Thoracic aorta (tissue), 2 donors: Measurements from ENCODE around the gene ADAMTS16. TPM values are rescaled to one million over a fixed set of nuclear protein-coding genes. Genes with fewer than 3 reads are reported as not detected.

ENCODE experiments used
- ATAC-seq: fragments of 150-250 bp; one replicate; pipeline ENCODE4 v1.8.0; 2017; ENCODE audit warnings: low read depth; ENCODE audit not compliant: insufficient number of reproducible peaks, low FRiP score
- DNase-seq: peaks from one replicate; pipeline ENCODE4 v3.0.0-alpha.2; 2020; ENCODE audit warnings: low spot score
- H3K27ac ChIP-seq, 2 donors: fragments of 200-600 bp; sonication (generic); 1 replicate in 1 of 2; 2 replicates in 1 of 2; pipeline ENCODE4 v1.5.1; 2016; ENCODE audit warnings: mild to moderate bottlenecking in 2 of 2, moderate library complexity in 2 of 2
- H3K27me3 ChIP-seq: fragments of 200-600 bp; sonication (generic); replicated peaks from 2 replicates; pipeline ENCODE4 v1.6.0; 2016; ENCODE audit warnings: mild to moderate bottlenecking; ENCODE audit not compliant: insufficient read depth
- H3K36me3 ChIP-seq: fragments of 200-600 bp; sonication (generic); one replicate; pipeline ENCODE4 v1.5.1; 2016
- H3K4me1 ChIP-seq, 2 donors: fragments of 200-600 bp; sonication (generic); 1 replicate in 1 of 2; 2 replicates in 1 of 2; pipeline versions ENCODE4 v1.5.1 to v1.6.0; 2016; ENCODE audit warnings: low read depth in 2 of 2, mild to moderate bottlenecking in 1 of 2; ENCODE audit not compliant: control insufficient read depth in 1 of 2
- H3K4me3 ChIP-seq: fragments of 200-600 bp; sonication (generic); 2 replicates; pipeline ENCODE4 v1.5.1; 2016; ENCODE audit warnings: mild to moderate bottlenecking
- H3K9me3 ChIP-seq: fragments of 200-600 bp; sonication (generic); 2 replicates; pipeline ENCODE4 v1.5.1; 2016
- CTCF ChIP-seq: fragments of 200-600 bp; sonication (generic); IDR thresholded peaks from one replicate; pipeline ENCODE4 v1.5.1; 2019; ENCODE audit warnings: antibody characterized with exemption
- total RNA-seq, 2 donors: library from RNA; depleted of rRNA; stranded (reverse); fragments of >200 nt; gene quantifications; one replicate each; pipeline versions ENCODE4 v1.1.0 to v1.2.3, GENCODE V29; 2016

The ADAMTS16 gene
- total RNA-seq, 2 donors from 2014 or later: not detected

GRCh38 chr5:5239191-5239590, 99.1 kb downstream of the ADAMTS16 start:
- no peak for TF ChIP-seq CTCF
- Histone ChIP-seq H3K4me3 (no peak overlapping the region), H3K36me3 (no peaks in the 10 kb centered on the region), H3K9me3 (no peaks in the 10 kb centered on the region), H3K27me3 (no peaks in the 10 kb centered on the region), H3K27ac (no peak overlapping the region), H3K4me1 (no peaks in the 10 kb centered on the region)
- ATAC-seq: no peak
- DNase-seq: no peak

GRCh38 chr5:5240234-5240633, 100.1 kb downstream of the ADAMTS16 start:
- Histone ChIP-seq H3K4me3 (no peak overlapping the region), H3K27me3 (no peaks in the 10 kb centered on the region), H3K4me1 (no peaks in the 10 kb centered on the region), H3K27ac (no peak overlapping the region), H3K9me3 (no peaks in the 10 kb centered on the region), H3K36me3 (no peaks in the 10 kb centered on the region)
- no peak for ATAC-seq
- TF ChIP-seq CTCF: no peak
- no peak for DNase-seq

GRCh38 chr5:5242056-5242455, 101.9 kb downstream of the ADAMTS16 start:
- no peak overlapping the region for H3K4me3 ChIP-seq
- no peak overlapping the region for H3K27ac ChIP-seq
- H3K27me3 ChIP-seq: no peaks in the 10 kb centered on the region
- ATAC-seq (no peak), DNase-seq (no peak)
- H3K4me1 ChIP-seq: no peaks in the 10 kb centered on the region
- no peak for TF ChIP-seq CTCF
- no peaks in the 10 kb centered on the region for H3K9me3 ChIP-seq
- no peaks in the 10 kb centered on the region for H3K36me3 ChIP-seq

GRCh38 chr5:5246736-5247135, 106.6 kb downstream of the ADAMTS16 start:
- Histone ChIP-seq H3K36me3 (no peaks in the 10 kb centered on the region), H3K27me3 (no peaks in the 10 kb centered on the region), H3K4me1 (no peaks in the 10 kb centered on the region), H3K4me3 (no peak overlapping the region), H3K27ac (no peak overlapping the region), H3K9me3 (no peaks in the 10 kb centered on the region)
- TF ChIP-seq CTCF: no peak
- DNase-seq (no peak), ATAC-seq (no peak)

- Histone ChIP-seq H3K4me3 (no peak overlapping the region), H3K4me1 (no peaks in the 10 kb centered on the region), H3K27ac (no peak overlapping the region), H3K9me3 (peaks cover 3% of the 10 kb centered on the region), H3K36me3 (no peaks in the 10 kb centered on the region), H3K27me3 (no peaks in the 10 kb centered on the region)
- TF ChIP-seq CTCF: no peak
- DNase-seq (no peak), ATAC-seq (no peak)
Measured at GRCh38 chr5:5250758-5251157, 110.6 kb downstream of the ADAMTS16 start.
